Stimulated activated CD8-positive, alpha-beta memory T cell treated with anti-CD3 and anti-CD28 coated beads, Interleukin-4, amount 100 ng/mL, for 48 hours (primary cell): ENCODE data around the gene TMEM252.

Source experiments
- DNase-seq: peaks from one replicate; pipeline ENCODE4 v3.0.0-alpha.2; 2020

Gene TMEM252, protein sequence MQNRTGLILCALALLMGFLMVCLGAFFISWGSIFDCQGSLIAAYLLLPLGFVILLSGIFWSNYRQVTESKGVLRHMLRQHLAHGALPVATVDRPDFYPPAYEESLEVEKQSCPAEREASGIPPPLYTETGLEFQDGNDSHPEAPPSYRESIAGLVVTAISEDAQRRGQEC

DNA sequence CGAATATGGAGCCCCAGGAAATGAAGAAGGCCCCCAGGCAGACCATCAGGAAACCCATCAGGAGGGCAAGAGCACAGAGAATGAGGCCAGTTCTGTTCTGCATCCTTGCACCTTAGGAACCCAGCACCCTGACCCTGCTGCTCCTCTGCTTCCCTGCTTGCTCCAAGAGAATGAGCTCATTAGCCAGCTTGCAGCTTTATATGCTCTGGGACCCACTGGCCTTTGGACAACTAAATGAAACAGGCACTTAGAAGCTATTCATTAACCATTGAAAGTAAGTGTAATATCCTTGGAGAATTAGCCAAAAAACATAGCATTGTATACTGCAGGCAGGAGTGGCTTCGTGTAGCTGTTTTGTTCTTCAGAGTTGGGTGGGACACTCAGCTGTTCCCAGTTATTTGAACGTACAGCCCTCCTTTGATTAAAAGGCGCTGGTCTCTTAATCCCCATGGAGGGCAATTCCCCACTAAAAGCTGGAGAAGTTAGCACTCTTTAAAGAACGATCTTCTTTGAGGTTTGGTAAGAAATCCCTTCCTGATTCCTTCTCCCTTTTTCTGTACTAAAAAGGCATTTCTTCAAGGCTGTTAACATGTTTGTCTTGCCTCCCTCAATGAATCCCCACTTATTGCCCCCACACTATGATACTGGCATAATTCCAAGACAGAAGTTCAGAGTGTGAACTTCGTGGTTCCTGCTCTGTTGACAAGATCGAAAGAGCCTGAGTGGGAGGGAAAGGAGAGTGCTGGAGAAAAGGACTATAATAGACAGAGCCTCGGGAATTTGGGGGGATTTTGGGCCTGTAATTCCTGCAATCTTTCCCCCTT, at the start of gene TMEM252:
TSS of gene TMEM252 (minus strand) at position 172 of the 824 bp plus-strand sequence. CDS start at position 103, 69 bp downstream.
- no peak for DNase-seq

DNA sequence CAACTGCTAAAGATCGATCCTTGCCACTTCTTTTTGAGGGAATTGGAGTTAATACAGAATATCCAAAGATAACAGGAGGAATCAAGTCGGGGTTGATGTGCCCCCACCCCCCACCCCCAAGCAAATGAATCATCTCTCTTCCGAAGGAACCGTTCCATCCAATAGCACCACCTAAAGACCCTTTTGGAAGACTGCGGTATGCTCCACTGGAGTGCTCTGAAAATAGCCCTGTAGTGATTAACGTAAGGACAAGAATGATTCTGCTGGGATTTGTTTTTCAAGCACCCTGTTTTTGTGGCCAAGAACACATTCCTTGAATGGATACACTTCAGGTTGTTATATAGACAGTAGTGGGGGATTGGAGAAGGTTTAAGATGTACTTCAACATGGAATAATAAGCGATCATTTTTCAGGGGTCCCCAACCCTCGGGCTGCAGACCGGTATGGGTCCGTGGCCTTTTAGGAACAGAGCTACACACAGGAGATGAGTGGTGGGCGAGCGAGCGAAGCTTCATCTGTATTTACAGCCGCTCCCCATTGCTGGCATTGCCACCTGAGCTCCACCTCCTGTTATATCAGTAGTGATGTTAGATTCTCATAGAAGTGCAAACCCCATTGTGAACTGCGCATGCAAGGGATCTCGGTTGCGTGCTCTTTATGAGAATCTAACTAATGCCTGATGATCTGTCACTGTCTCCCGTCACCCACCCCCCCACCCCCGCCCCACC, 44.5 kb upstream of the TMEM252 start:
- no peak for DNase-seq

DNA sequence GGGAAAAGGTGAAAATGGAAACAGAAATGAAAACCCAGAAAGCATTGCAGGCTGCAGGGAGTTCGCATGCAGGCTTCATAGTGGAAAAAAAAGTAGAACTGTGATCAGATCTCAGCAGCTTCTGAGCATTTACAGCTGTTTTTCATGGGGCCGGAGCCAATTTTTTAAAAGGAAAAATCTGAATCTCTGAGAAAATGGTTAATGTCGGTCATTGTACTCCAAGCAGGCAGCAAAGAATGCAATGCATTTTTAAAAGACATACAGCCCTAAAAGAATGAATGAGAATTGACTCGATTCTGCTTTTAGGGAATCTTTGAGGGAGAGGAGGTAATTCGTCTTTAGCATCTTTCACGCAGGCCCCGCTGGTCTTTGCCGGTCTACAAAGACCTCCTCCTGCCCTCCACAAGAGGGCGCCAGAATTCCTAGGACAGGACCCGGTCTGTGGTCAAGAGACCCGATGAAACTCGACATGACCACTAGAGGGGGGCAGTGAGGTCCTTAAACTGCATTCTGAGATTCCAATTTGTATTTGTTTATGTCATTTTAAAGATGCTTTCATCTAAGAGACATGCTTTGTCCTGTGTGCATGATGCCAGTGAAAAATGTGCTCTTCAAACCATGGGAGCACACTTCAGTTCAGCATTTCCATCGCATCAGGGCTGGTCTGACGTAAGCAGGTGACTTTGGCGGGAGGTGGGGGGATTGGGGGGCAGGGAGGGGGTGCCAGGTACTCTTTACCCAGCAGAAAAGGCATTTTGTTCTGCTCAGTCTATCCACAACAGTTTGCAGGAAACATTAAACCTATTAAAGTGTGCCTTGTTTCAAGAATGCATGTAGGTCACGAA, 43.7 kb upstream of the TMEM252 start:
- DNase-seq: peak; percentile 83

DNA sequence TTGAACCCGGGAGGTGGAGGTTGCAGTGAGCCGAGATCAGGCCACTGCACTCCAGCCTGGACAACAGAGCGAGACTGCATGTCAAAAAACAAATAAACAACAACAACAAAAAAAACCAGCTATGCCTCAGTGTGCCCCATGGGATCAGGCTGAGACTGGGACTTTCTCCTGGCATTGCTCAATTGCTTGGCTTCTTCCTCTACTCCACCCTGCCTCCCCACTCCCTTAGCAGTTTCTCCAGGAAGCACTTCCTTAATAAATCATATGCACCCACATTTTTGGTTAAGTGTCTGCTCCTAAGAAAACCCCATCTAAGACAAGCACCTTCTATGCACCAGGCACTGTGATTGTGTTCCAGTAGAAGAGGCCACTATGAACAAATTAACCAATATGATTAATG, 41.0 kb upstream of the TMEM252 start:
- DNase-seq: no peak

DNA sequence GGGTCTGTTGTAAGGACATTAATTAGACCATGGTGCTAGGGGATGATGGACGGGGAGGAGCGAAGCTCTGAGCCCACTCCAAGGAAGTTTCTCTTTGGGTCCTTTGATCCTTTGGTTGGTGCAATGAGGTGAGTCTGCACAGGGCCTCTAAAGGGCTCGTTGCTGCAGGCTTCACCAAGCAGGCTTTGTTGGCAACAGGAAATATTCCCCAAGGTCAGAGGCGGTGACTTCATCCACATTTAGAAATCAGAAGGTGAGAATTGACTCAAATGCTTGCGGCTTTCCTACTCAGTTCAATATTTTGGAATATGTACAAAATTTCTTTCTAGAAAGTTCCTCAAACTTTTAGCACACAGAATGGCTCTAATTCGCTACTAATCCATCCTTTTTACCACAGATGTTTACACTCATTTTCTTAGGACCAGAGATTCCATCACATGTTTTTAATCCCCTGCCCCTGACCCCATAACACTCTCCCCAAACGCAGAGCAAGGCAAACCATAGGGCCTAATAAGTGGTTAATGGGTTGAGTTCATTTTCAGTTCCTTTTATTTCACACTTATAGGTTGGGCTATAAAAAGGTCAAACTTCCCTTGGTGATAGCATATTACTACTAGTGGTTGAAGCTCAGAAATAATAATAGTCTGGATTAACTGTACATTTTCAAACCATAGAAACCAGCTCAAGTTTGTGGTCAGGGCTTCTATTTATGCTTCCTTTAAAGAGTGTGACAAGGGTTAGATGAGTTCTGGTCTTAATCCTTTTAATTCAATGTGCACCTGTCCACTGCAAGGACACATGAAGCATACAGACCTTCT, 37.3 kb upstream of the TMEM252 start:
- DNase-seq: no peak

DNA sequence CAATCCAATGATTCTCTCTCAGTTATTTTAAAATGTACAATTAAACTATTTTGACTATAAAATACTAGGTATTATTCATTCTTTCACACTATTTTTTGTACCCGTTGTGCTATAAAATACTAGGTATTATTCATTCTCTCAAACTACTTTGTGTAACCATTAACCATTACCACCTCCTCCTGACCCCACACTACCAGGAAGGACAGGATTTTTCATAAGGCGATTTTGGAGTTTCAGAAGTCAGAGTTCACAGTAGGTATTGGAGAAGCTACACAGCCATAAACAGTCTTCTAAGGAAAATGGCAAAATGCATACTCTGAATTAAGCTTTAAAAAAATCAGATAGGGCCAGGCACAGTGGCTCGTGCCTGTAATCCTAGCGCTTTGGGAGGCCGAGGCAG, 35.1 kb upstream of the TMEM252 start:
- DNase-seq: no peak

DNA sequence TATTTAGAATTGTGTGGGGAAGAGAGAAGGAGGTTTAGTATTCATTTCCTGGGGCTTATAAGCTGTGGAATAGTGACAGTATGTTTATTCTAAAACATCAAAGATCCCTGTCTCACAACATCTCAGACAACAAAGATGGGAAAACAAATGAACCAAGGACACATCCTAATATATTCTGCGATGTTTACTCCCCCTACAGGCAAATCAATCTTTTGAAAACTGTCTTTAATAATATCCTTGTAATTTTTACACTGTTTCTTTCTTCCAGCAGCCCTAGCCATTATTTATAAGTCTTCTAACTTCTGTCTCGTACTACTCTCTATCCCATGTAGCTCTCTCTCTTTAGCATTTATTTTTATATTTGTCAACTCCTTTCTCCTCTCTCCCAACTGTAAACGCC, 33.5 kb upstream of the TMEM252 start:
- no peak for DNase-seq

DNA sequence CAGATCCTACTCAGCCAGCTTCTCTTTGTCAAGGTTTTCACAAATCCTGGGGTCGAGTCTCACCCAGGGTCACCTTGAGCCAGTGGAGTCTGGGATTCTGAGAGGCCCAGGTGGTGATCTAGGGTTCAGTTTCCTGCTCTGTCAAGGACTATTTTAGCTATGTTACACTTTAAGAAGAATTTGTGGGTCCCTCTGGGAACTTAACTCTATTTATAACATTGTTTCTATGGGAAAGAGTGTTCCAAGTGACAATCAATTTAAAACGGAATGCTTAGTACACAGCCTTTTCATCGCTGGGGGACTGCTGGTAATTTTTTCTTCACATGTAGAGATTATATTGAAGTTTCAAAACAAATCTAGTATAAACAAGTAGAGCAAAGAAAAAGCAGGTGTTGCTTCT, 26.9 kb upstream of the TMEM252 start:
- no peak for DNase-seq

DNA sequence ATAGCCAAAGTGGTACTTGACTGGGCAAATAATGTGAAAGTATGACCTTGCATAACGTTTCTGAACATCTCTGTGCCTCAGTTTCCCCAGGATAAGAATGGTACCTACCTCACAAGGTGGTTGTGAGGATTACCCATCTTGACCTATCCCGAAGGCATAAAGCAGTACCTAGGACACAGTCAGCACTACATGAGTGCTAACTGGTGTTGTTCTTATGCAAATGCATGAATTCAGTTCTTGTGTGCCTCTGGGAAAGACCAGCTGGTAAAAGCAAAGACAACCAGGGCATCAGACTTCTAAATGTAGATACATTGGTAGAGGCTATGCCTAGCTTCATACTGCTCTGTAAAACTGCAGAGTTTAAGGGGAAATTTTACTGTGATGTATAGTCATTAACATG, 21.8 kb upstream of the TMEM252 start:
- DNase-seq: no peak

DNA sequence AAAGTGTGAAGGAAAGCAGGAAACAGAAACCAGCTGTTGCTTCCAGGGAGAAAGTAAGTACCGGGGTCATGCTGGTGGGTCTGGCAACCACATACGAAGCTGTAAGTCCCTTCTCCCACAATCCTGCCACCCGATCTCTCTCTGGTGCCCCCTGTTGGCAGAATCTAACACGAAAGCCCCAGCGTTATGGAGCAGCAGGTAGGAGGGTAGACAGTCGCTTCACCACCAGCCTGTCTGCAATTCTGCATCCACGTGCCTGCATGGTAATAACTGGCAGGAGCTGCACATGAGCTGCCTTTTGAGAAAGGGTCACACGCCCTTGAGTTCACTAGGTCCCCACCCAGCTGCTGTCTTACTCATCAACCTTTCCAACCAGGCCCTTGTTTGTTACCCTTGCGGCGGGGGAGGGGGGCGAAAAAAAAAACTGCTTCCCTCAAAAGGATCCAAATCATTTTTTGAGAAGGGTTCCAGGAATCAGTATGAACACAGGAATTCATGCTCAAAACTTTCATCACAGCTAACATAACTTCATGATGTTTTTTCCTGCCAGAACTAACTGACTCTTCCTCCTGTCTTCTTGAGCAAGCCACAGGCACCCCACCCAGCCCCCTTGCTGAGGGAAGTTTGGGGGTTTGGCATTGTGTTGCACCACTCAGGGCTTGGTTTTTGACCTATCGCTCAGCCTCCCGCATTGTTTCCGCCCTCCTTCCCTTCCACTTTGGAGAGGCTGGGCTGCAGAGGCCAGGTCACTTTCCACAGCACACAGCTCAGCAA, 19.6 kb upstream of the TMEM252 start:
- DNase-seq: peak; percentile 80

DNA sequence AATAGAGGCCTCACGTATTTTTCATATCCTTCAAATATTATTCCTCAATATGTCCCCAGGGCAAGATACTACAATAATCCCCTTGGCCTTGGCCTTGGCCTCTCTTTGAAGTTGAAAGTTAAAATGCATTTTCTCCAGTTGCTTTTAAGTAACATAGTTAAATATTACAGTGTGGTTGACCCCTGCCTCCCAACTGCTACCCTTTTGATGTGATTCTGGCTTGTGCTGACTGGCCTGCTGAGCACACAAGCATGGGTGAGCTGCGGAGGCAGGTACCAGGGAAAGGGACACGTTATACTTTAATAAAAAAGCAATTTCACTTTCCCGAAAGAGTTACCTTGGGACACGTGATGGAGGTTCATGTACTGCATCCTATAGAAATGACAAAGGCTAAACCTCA, 17.9 kb upstream of the TMEM252 start:
- DNase-seq: no peak

DNA sequence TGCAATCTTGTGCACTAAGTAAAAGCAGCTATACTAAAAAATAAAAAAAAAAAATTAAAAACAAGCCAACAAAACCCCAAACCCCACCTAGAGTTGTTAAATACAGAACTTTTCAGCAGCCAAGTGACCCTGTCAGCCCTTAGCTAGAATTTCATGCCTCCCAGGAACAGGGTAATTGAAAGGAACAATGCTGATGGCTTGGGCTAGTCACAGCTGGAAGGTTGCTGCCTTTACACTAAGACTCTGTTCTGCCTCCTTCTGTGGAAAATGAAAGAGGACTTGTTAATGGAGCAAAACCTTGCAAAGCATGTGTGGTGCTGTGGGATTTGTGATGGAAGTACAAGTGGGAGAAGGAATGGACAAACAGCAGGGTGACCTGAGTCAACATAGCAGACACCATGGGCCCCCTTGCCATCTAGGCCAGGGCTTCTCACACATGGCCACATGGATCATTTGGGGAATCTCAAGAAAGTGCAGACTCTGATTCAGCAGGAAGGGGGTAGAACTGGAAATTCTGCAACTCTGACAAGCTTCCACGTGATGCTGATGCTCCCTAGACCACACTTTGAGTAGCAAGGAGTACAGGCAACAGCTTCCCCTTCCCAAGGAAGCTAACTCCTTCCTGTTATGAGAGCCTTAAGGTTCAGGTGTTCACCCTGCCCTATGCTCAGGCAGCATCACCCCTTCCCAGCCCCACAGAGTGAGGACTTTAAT, 14.9 kb upstream of the TMEM252 start:
- DNase-seq: no peak

DNA sequence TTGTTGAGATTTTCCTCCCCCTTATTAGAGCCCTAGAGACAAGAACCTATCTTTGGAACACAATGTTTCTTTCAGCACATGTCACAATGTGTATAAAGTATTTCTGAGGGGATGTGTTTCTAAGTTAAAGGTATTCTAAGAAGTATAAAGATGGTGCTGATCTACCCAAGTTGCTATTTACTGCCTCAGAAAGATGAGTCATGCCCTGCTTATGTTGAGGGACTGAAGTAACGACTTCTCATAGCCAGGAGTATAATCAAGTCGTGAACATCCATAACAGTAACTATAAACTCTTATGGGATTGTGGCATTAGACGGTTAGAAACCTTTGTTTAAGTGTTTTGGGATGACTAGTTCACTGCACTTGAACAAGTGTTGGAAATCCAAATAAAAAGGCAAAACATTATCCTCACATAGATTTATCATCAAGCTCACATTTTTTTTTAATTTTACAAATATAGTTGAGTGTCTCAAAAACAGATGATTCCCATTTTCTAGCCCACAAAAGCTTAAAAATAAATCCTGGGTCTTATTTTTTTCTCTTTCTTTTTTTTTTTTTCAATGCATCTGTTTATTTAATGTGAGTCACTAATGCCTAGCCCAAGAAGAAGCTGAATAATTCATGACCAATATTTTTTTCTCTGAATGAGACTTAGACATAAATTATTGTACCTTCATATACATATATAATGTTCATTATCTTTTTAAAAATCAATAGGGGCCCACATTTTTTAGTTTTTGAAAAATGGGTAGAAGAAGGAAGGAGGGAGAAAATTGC, 12.2 kb upstream of the TMEM252 start:
- no peak for DNase-seq

DNA sequence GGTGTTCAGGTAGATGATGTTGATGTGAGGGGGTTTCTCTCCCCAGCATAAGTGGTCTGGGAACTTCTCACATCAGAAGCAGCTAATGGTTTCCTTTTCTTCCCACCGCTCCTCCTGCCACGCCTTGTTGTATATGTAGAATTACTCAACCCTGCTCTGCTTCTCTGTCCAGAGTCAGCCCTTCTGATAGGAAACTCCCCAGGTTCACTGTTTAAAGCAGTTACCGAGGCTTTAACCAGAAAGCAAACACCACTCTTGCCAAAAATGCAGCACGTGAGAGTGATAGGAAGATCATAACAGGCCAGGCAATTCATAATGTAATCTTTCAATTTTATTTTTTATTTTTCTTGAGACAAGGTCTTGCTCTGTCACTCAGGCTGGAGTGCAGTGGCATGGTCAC, 10.5 kb upstream of the TMEM252 start:
- DNase-seq: no peak

DNA sequence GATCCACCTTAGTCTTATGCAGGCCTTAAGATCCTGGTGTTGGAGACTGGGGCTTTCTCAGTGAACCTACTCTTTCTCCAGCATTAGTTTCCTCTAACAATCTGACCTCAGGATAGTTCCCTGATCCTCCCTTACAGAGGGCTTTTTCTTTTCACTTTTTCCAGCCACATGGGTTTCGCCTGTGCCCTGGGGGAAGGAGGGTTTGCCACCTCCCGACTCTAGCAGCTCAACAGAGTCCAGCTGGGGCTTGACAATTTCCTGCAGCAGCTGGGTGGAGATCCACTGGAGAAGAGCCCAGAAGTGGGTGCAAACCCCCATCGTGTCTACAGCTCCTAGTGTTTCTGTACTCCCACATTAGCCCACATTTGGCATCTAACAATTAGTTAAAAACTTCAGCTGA, 7.6 kb upstream of the TMEM252 start:
- DNase-seq: no peak

DNA sequence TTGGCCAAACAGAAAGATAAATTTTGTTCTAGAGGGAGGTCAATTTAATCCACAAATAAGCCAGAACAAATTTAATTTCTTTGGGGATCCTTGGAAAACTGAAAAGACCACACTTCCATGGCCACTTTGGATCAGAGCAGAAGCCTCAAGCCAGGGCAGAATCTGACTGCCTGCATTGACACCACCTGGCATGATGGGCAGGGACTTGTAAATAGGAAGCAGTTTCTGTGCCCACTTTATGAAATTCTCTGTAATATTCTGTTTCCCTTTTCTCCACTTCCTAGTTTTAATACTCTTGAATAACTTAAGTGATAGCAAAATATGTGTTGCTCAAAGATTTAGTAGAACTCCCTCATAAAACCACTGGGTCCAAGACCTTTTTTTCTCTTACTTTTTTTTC, 6.7 kb upstream of the TMEM252 start:
- DNase-seq: no peak

DNA sequence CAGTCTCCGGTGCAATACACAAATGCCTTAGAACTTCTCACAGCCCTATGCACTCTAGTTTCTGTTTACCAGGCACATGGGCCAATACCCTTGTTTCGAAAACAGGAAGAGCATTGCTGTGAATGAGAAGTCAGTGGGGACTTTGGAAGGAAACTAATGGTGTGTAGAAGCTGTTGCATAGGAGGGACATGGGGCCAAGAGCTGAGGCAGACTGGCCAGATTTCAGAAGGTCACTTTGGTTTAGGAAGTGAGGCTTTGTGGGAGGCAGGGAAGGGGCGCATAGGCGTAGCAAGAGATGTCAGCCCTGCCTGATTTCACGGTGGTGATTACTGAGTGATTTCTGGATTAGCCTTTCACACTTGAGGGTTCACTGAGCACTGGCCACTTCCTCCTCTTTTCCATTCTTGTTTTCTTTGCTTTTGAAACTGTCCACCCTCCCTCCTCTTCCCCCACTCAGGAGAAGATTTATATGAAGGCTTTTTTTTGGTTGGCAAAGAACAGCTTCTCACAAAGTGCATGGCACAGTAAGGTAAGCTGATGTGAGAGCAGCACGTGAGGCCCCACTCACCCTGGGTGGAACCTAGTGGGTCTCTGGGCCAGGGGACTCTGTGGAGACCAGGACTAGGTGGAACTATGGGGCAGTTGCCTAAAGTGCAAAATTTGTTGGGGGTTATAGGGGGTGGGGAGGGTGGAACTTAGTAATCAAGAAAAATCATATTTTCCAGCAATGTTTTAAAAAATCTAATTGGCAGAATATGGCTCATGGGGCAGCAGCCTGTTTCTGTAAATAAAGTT, 6.1 kb upstream of the TMEM252 start:
- DNase-seq: no peak

DNA sequence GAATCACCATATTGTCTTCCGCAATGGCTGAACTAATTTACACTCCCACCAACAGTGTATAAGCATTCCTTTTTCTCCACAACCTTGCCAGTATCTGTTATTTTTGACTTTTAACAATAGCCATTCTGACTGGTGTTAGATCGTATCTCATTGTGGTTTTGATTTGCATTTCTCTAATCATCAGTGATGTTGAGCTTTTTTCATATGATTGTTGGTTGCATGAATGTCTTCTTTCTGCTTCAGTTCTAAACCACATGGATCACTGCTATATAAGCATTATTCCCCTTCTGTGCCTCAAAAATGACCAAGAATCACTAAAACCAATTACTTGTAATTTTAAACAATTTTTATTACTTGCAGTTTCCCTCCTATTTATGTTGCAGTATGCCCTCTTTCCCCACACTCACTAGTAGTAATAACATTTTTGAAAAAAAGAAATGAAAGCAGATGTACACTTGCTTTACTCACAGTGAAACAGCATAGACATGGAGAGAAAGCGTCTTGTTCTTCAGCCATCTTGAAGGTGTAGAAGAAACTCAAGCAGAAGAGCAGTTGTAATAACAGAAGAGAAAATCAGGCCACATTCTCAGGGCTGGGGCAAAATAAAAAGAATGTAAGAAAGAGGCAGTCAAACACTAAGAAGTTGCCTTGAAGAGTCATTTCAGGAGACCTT, 4.5 kb upstream of the TMEM252 start:
- DNase-seq: no peak
